HepG2 (cell line): Measurements from ENCODE around the gene SRSF10. TPM values are rescaled to one million over a fixed set of nuclear protein-coding genes. Genes with fewer than 3 reads are reported as not detected.

ENCODE experiments used
- ATAC-seq: fragments of 200-7000 bp; cut with Tn5 transposase; 3 replicates; pipeline ENCODE4 v1.9.1; 2020; ENCODE audit warnings: mild to moderate bottlenecking, moderate library complexity
- BruUV-seq: library from RNA; stranded (reverse); fragments of 400-500 nt; replicated peaks from 2 replicates; lab custom pipeline; 2021; lab: Mats Ljungman, UMichigan
- CTCF ChIA-PET: fragments of 300-600 bp; formaldehyde crosslinking; extraction: SDS; loops from one replicate; lab custom pipeline; 2021; ENCODE audit warnings: low total read pairs, inconsistent platforms, low intra/inter-chr PET ratio; lab: Yijun Ruan, JAX
- POLR2A ChIA-PET: fragments of 350-600 bp; sonication (Branson Sonifier 250); formaldehyde crosslinking; loops from one replicate; lab custom pipeline; 2020; ENCODE audit warnings: antibody characterized with exemption, inconsistent platforms; lab: Yijun Ruan, JAX
- DNase-seq: peaks from one replicate; pipeline ENCODE4 v3.0.0-alpha.2; 2015; ENCODE audit warnings: low spot score
- FAIRE-seq: peaks from 3 replicates; lab custom pipeline; 2011; peaks lifted over from hg19 to GRCh38; lab: Jason Lieb, UNC
- H2AFZ ChIP-seq: one replicate; pipeline ENCODE4 v1.6.1; 2011; ENCODE audit warnings: low read length, inconsistent platforms
- H3K27ac ChIP-seq: fragments of 300-600 bp; 3 replicates; pipeline ENCODE4 v1.8.0; 2011; ENCODE audit warnings: mixed run types, mild to moderate bottlenecking, mixed read lengths, low read length, inconsistent platforms; ENCODE audit not compliant: insufficient read depth; ENCODE audit errors: extremely low read length
- H3K27me3 ChIP-seq, 2 experiments: fragments of 200-600 bp in 1 of 2; 2 replicates in 1 of 2; 3 replicates in 1 of 2; pipeline versions ENCODE4 v1.6.0 to v1.8.0; 2011; ENCODE audit warnings: low read length in 2 of 2, mild to moderate bottlenecking in 2 of 2, moderate library complexity in 2 of 2, inconsistent platforms in 1 of 2; ENCODE audit not compliant: insufficient read depth in 2 of 2, control insufficient read depth in 1 of 2
- H3K36me3 ChIP-seq, 2 experiments: fragments of 200-600 bp in 1 of 2; replicated peaks in 1 of 2; 2 replicates in 1 of 2; 3 replicates in 1 of 2; pipeline versions ENCODE4 v1.5.1 to v1.8.0; 2011; ENCODE audit warnings: low read length in 2 of 2, inconsistent platforms in 1 of 2; ENCODE audit not compliant: insufficient read depth in 2 of 2, control insufficient read depth in 1 of 2
- H3K4me1 ChIP-seq: 2 replicates; pipeline ENCODE4 v1.5.1; 2012; ENCODE audit warnings: low read length, inconsistent platforms; ENCODE audit not compliant: insufficient read depth
- H3K4me2 ChIP-seq: 2 replicates; pipeline ENCODE4 v1.6.0; 2011; ENCODE audit warnings: low read depth, low read length, inconsistent platforms
- H3K4me3 ChIP-seq, 3 experiments: fragments of 200-600 bp in 1 of 3; sonication (generic), shearing (Covaris generic) in 1 of 3; replicated peaks in 1 of 3; 2 replicates each; pipeline ENCODE4 v1.5.1; 2011 to 2016; ENCODE audit warnings: low read length in 3 of 3, inconsistent platforms in 2 of 3, low read depth in 2 of 3, mild to moderate bottlenecking in 2 of 3, control low read depth in 1 of 3, mixed read lengths in 1 of 3; ENCODE audit not compliant: insufficient read depth in 1 of 3
- H3K79me2 ChIP-seq: one replicate; pipeline ENCODE4 v1.6.1; 2011; ENCODE audit warnings: low read length, inconsistent platforms; ENCODE audit not compliant: insufficient read depth
- H3K9ac ChIP-seq: 2 replicates; pipeline ENCODE4 v1.6.0; 2011; ENCODE audit warnings: mild to moderate bottlenecking, low read depth, low read length, inconsistent platforms; ENCODE audit not compliant: insufficient read depth
- H3K9me3 ChIP-seq: 2 replicates; pipeline ENCODE4 v1.5.1; 2012; ENCODE audit warnings: mild to moderate bottlenecking, low read length
- H4K20me1 ChIP-seq: 2 replicates; pipeline ENCODE4 v1.6.0; 2011; ENCODE audit warnings: inconsistent platforms, mild to moderate bottlenecking, low read length, moderate library complexity; ENCODE audit not compliant: insufficient read depth
- ATM ChIP-seq: fragments of 450-650 bp; IDR thresholded peaks from 2 replicates; pipeline ENCODE4 v1.7.1; 2017; ENCODE audit warnings: mild to moderate bottlenecking, borderline replicate concordance
- EHMT2 ChIP-seq: fragments of 200-600 bp; sonication (generic); IDR thresholded peaks from 2 replicates; pipeline ENCODE4 v1.7.0; 2017; ENCODE audit warnings: antibody characterized with exemption, low read depth, low read length, borderline replicate concordance
- IKZF5 ChIP-seq: IDR thresholded peaks from 2 replicates; pipeline ENCODE4 v1.6.1; 2018; ENCODE audit warnings: missing genetic modification reagents, mild to moderate bottlenecking, missing compliant biosample characterization
- PHF20 ChIP-seq: sonication (generic); formaldehyde crosslinking; IDR thresholded peaks from 2 replicates; pipeline ENCODE4 v1.5.0; 2020; ENCODE audit warnings: mild to moderate bottlenecking, missing genetic modification reagents
- RXRA ChIP-seq: sonication (generic); formaldehyde crosslinking; IDR thresholded peaks from 2 replicates; pipeline ENCODE4 v1.5.1; 2020; ENCODE audit warnings: missing genetic modification reagents
- SIN3A ChIP-seq: IDR thresholded peaks from 2 replicates; pipeline ENCODE4 v1.6.1; 2011; ENCODE audit warnings: low read depth, mild to moderate bottlenecking, control low read depth, low read length, borderline replicate concordance
- ZBTB20 ChIP-seq: sonication (generic); formaldehyde crosslinking; IDR thresholded peaks from 2 replicates; pipeline ENCODE4 v1.8.1; 2023; ENCODE audit warnings: missing genetic modification reagents, low read depth, mild to moderate bottlenecking, borderline replicate concordance
- ZBTB43 ChIP-seq: sonication (generic); formaldehyde crosslinking; conservative IDR thresholded peaks from 2 replicates; pipeline ENCODE4 v1.4.0; 2020; ENCODE audit warnings: missing genetic modification reagents
- ZKSCAN1 ChIP-seq: fragments of 150-350 bp; IDR thresholded peaks from 2 replicates; pipeline ENCODE4 v1.6.1; 2014; ENCODE audit warnings: low read length
- ZNF468 ChIP-seq: sonication (generic); formaldehyde crosslinking; IDR thresholded peaks from 2 replicates; pipeline ENCODE4 v1.8.0; 2022; ENCODE audit warnings: mild to moderate bottlenecking, moderate library complexity, missing genetic modification reagents
- ZNF556 ChIP-seq: sonication (generic); formaldehyde crosslinking; IDR thresholded peaks from 2 replicates; pipeline ENCODE4 v1.4.0; 2020; ENCODE audit warnings: mild to moderate bottlenecking, missing genetic modification reagents, borderline replicate concordance
- WGBS: methylation state at CpG from one replicate; pipeline ENCODE4 v1.1.6; 2017; ENCODE audit warnings: low lambda C conversion rate; 5-methylcytosine and 5-hydroxymethylcytosine counted together
- in situ Hi-C: cut with HindIII; loops from 2 replicates; pipeline ENCODE4 v1.10.0; 2017; ENCODE audit warnings: low pct_unique_long_range_greater_than_20kb; ENCODE audit not compliant: extremely low pct_ligation_motif_present
- intact Hi-C: fragments of 100-400 bp; cut with micrococcal nuclease; formaldehyde crosslinking; loops from one replicate; pipeline ENCODE4 v1.10.0; 2022; ENCODE audit not compliant: unreplicated experiment
- polyA plus RNA-seq, 8 experiments: library from polyadenylated mRNA; depleted of rRNA in 3 of 8; stranded (reverse) in 7 of 8; unstranded in 1 of 8; fragments of >200 nt; fragmentation: Illumina TruSeq in 4 of 8; extraction: Trizol in 4 of 8; gene quantifications; 2 replicates each; pipeline versions ENCODE4 v1.2.1 to v1.2.3, GENCODE V29; 2011 to 2016; ENCODE audit warnings: low read depth in 4 of 8, missing spikeins in 1 of 8, mixed read lengths in 1 of 8; ENCODE audit not compliant: insufficient read depth in 1 of 8
- total RNA-seq, 5 experiments: library from RNA; depleted of rRNA; stranded (reverse); fragments of >200 nt; fragmentation: Illumina TruSeq; extraction: Trizol; gene quantifications; 2 replicates each; pipeline ENCODE4 v1.2.3, GENCODE V29; 2016; ENCODE audit warnings: low read depth in 1 of 5

SRSF10 gene
- total and polyA plus RNA-seq, 2 of the 13 experiments (the other 11 are each of a cell fraction or from before 2014, with no cell fraction given): 126 to 186 TPM

GRCh38 chr1:23960291-23961020 lies 19.7 kb downstream of the SRSF10 start:
- ATAC-seq: no peak
- H3K27ac ChIP-seq: peak overlapping the region; percentile 99
- H3K79me2 ChIP-seq: peaks cover 22% of the 10 kb centered on the region
- FAIRE-seq: peak; percentile 56
- peak overlapping the region; percentile 73 for H3K4me2 ChIP-seq
- no peak for TF ChIP-seq ZNF468
- peak; percentile 29; the same call in 1 of the 2 replicates for TF ChIP-seq SIN3A
- no peaks in the 10 kb centered on the region for H3K9me3 ChIP-seq
- peaks cover 0 to 6% of the 10 kb centered on the region in 2 experiments; a peak in 2 of 5 replicates for H3K36me3 ChIP-seq
- peak overlapping the region; percentile 86 to 89 (median 87) for H3K4me3 ChIP-seq
- CTCF ChIA-PET: no interaction called here
- peaks cover 21% of the 10 kb centered on the region; the same call in 1 of the 2 replicates for H4K20me1 ChIP-seq
- H3K9ac ChIP-seq: peak overlapping the region; percentile 97
- peaks cover 0 to 4% of the 10 kb centered on the region in 2 experiments; a peak in 1 of 5 replicates for H3K27me3 ChIP-seq
- intact Hi-C loops (no loop called here), in situ Hi-C loops (no loop called here)
- no peak for DNase-seq
- H3K4me1 ChIP-seq: peaks cover 34% of the 10 kb centered on the region
- POLR2A ChIA-PET: interaction anchor here (0.9 to 3.3 kb wide), 7 partner anchors 8 to 183 kb away, joined by 5 to 32 read pairs (median 9); partner anchors contain the start of genes PITHD1 and SRSF10
- WGBS: 2% methylated on average over 15 of the region's 15 CpGs
- H2AFZ ChIP-seq: no peak overlapping the region
- BruUV-seq: no TSS peak

GRCh38 chr1:23959461-23960290 lies 20.5 kb downstream of the SRSF10 start, which contains the start of gene PNRC2:
Gene PNRC2, plus strand, starts transcription at chr1:23959828. Its CDS starts 1,630 bp downstream, at chr1:23961458.
- in situ Hi-C loops: no loop called here
- ChIA-PET POLR2A (interaction anchor here (0.9 to 3.3 kb wide), 9 partner anchors 8 to 182 kb away, joined by 3 to 32 read pairs (median 9); partner anchors contain the start of genes PITHD1 and SRSF10), CTCF (interaction anchor here (1.3 kb wide), 1 partner anchor 68 kb away, joined by 6 read pairs; no protein-coding TSS in a partner anchor)
- Histone ChIP-seq H3K36me3 (0 out of 5 replicates have a peak, but pooled peaks cover 0 to 6% of the 10 kb centered on the region in 2 experiments), H3K9ac (peak within 1 kb of the TSS; percentile 97), H3K4me2 (peak within 1 kb of the TSS; percentile 96), H3K27ac (peak within 1 kb of the TSS; percentile 99), H3K4me3 (peak within 1 kb of the TSS; percentile 86 to 89 (median 87)), H3K4me1 (peaks cover 42% of the 10 kb centered on the region), H3K9me3 (no peaks in the 10 kb centered on the region), H3K27me3 (peaks cover 0 to 4% of the 10 kb centered on the region in 2 experiments; a peak in 1 of 5 replicates), H4K20me1 (peaks cover 18% of the 10 kb centered on the region; the same call in 1 of the 2 replicates), H2AFZ (peak within 1 kb of the TSS; percentile 56), H3K79me2 (peaks cover 22% of the 10 kb centered on the region)
- 1% methylated on average over 31 of the region's 84 CpGs for WGBS
- peak; percentile 44 for FAIRE-seq
- intact Hi-C loops: loop anchor here (5.0 kb wide), 1 partner anchor 68 kb away; no protein-coding TSS in a partner anchor
- DNase-seq: peak; percentile 90
- ATAC-seq: peak; percentile 93
- TSS peak; percentile 62 for BruUV-seq
- TF ChIP-seq EHMT2 (no peak), ZBTB43 (CRISPR knock-in tag) (no peak; the same call in 1 of the 2 replicates), ZBTB20 (CRISPR knock-in tag) (no peak), RXRA (CRISPR knock-in tag) (peak; percentile 58; the same call in 1 of the 2 replicates), IKZF5 (CRISPR knock-in tag) (peak; percentile 81), PHF20 (CRISPR knock-in tag) (peak; percentile 40; the same call in 1 of the 2 replicates), ATM (no peak), ZNF556 (CRISPR knock-in tag) (no peak; the same call in 1 of the 2 replicates), ZKSCAN1 (no peak)
